Motor neuron (in vitro differentiated cells): Measurements from ENCODE around the gene ADSS2. TPM values are rescaled to one million over a fixed set of nuclear protein-coding genes. Genes with fewer than 3 reads are reported as not detected.
"Not testable (repeated sequence)": the region's sequence is repeated elsewhere in the genome, so short reads cannot be mapped to it uniquely, and the experiment has no call there.

Source experiments
- ATAC-seq, 8 experiments: fragments of 200-7000 bp; cut with Tn5 transposase; replicated peaks in 6 of 8; 2 replicates each; pipeline ENCODE4 v1.8.0; 2021; ENCODE audit warnings: mild to moderate bottlenecking in 8 of 8, moderate library complexity in 8 of 8
- H3K27ac ChIP-seq, 2 donors: fragments of 250-450 bp; sonication (Bioruptor Pico); 2 replicates each; pipeline ENCODE4 v1.9.0; 2021; ENCODE audit warnings: antibody characterized with exemption in 2 of 2, mild to moderate bottlenecking in 2 of 2, moderate library complexity in 1 of 2
- H3K4me1 ChIP-seq, 2 donors: fragments of 250-450 bp; sonication (Bioruptor Pico); replicated peaks in 1 of 2; 2 replicates each; pipeline ENCODE4 v1.6.1; 2021; ENCODE audit warnings: antibody characterized with exemption in 2 of 2, mild to moderate bottlenecking in 2 of 2, moderate library complexity in 1 of 2
- H3K4me3 ChIP-seq, 5 donors: fragments of 250-450 bp; sonication (Bioruptor Pico); 2 replicates each; pipeline ENCODE4 v1.9.0; 2021; ENCODE audit warnings: antibody characterized with exemption in 5 of 5, mild to moderate bottlenecking in 5 of 5, moderate library complexity in 4 of 5
- WGBS, 10 experiments: fragments of 450-650 bp; shearing (Covaris generic); methylation state at CpG; one replicate each; pipeline ENCODE4 v1.0.0; 2022; 5-methylcytosine and 5-hydroxymethylcytosine counted together
- in situ Hi-C, 9 experiments: fragments of 400-800 bp; cut with MboI; loops; one replicate each; pipeline ENCODE4 v1.15.0; 2021; ENCODE audit warnings: low sequenced_read_pairs in 9 of 9, low pct_unique_long_range_greater_than_20kb in 2 of 9; ENCODE audit not compliant: unreplicated experiment in 9 of 9
- total RNA-seq, 8 experiments: library from RNA; unstranded; fragments of 300-600 nt; gene quantifications; 2 replicates each; pipeline versions ENCODE4 v1.2.3 to v1.2.4, GENCODE V29; 2022

ADSS2 gene
- total RNA-seq, 8 experiments from 2014 or later: 44.7 to 74.7 (median 51.7) TPM

DNA sequence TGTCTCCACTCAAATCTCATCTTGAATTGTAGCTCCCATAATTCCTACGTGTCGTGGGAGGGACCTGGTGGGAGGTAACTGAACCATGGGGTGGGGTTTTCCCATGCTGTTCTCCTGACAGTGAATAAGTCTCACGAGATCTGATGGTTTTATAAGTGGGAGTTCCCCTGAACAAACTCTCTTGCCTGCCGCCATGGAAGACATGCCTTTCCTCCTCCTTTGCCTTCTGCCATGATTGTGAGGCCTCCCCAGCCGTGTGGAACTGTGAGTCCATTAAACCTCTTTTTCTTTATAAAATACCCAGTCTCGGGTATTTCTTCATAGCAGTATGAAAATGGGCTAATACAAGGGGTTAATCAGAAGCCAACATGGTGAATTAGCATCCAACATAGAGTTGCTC, 86.4 kb downstream of the ADSS2 start:
- whole genome bisulfite sequencing, 10 experiments: 40 to 100% (median 77%) methylated on average over 1 to 6 of the region's 6 CpGs; no CpG with 5 or more reads in 1 of the 10 experiments
- in situ Hi-C loops, ATAC-seq: not testable (repeated sequence)

DNA sequence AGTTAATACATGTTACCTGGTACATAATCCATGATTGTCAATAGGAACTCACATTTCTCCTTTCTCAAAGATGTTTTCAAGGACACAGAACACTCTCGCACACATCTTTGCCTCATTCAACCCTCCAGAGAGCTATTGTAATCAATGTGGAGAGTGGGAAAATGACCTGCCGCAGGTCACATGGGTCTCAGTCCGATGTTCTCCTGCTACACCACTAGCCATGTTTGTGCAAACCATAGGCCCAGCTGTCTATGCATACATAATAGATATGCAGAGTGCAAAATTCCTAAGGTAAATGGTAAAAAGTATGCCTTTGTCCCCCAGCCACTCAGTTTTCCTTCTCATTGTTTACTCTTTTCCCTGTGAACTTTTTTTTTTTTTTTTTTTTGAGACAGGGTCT, 89.2 kb downstream of the ADSS2 start:
- 21 to 71% (median 30%) methylated on average over 1 to 3 of the region's 3 CpGs; no CpG with 5 or more reads in 3 of the 10 experiments for WGBS, 10 experiments
- in situ Hi-C loops: no loop called here
- ATAC-seq: peak in 7 of 8 experiments; percentile 35 to 74 (median 73)
- Histone ChIP-seq H3K4me1 (peaks cover 18 to 20% of the 10 kb centered on the region in 2 donors), H3K4me3 (no peak overlapping the region), H3K27ac (peak overlapping the region; percentile 29 to 66)

More for the DNA sequence above, 86.4 kb downstream of the ADSS2 start:
- H3K27ac ChIP-seq, H3K4me3 ChIP-seq: not testable (repeated sequence)
- peaks cover 18 to 20% of the 10 kb centered on the region in 2 donors for H3K4me1 ChIP-seq

- Histone ChIP-seq H3K27ac (peak overlapping the region; percentile 29 to 66), H3K4me3 (no peak overlapping the region), H3K4me1 (peaks cover 18 to 20% of the 10 kb centered on the region in 2 donors)
- in situ Hi-C loops: no loop called here
- WGBS, 10 experiments: 0 to 24% (median 5%) methylated on average over 1 to 5 of the region's 5 CpGs
- ATAC-seq: peak; percentile 54 to 88 (median 78)
Measured at GRCh38 chr1:244361764-244362473, 89.8 kb downstream of the ADSS2 start.

Other genes with a start within 250 kb of the ADSS2 start
- 1 to 10 TPM in 2 of 8 experiments, under 1 TPM in 6; 0.57 to 2.8 (median 0.66) TPM for gene CATSPERE, start 9.4 kb upstream of the ADSS2 start, total RNA-seq
- 10 to 100 TPM; 23.1 to 43.4 (median 38.8) TPM for gene DESI2, start 201.2 kb upstream of the ADSS2 start, total RNA-seq